HG03521 (cell line): ENCODE data around the gene SLA2.
"Not testable (repeated sequence)": the region's sequence is repeated elsewhere in the genome, so short reads cannot be mapped to it uniquely, and the experiment has no call there.

ENCODE experiments used
- ATAC-seq: cut with Tn5 transposase; IDR thresholded peaks from one replicate; pipeline ENCODE4 v1.9.1; 2021; ENCODE audit warnings: mild to moderate bottlenecking, moderate library complexity; ENCODE audit not compliant: unreplicated experiment

The SLA2 gene

DNA sequence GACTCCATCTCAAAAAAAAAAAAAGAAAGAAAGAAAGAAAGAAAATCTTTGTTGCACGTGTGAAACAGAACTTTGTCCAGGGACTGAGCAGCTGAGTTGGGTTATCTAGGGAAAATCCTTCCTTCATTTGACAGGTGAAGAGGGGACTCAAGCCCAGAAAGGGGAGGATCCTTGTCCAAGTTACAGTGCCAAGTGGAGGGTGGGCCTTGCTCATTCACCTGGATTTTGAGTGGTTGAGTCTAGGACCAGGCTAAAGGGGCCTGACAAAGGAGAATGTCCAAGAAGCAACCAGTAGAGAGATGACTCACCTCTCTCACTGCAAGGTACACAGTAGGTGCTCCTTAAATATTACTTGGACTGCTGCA, 69.9 kb downstream of the SLA2 start:
- no peak for ATAC-seq

DNA sequence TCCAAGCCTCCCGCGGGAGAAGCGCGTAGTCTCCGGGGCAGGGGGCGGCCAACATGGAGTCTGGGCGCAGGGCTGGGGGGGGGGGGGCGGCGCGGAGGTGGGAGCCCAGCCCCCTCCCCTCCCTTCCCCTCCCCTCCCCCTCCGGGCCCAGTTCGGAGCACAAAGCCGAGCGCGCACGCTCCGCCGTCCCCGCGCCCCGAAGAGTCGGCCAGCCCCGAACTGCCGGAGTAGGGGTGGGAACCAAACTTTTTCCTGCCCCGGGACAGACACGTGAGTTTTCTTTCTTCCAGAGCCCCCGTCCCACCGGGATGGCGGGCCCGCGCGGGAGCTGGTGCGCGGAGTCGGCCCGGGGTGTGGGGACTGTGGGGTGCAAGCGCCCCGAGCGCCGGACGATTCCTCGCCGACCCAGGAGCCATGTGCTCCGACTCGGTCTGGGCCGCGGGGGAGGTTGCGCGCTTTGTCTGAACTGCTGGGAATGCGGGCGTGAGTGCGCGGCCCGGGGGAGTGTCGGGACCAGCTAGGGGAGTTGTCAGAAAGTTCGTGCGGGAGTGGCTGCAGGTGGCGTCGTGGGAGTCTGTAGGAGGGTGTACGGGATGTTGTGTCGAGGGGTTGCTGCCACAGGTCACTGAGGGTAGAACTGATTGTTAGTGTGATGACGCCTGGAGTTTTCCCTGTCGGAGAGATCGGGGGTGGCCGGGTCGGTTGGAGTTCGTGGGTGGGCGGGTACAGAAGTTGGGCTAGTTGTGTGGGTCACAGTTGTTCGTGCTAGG, 71.4 kb downstream of the SLA2 start:
- no peak for ATAC-seq

DNA sequence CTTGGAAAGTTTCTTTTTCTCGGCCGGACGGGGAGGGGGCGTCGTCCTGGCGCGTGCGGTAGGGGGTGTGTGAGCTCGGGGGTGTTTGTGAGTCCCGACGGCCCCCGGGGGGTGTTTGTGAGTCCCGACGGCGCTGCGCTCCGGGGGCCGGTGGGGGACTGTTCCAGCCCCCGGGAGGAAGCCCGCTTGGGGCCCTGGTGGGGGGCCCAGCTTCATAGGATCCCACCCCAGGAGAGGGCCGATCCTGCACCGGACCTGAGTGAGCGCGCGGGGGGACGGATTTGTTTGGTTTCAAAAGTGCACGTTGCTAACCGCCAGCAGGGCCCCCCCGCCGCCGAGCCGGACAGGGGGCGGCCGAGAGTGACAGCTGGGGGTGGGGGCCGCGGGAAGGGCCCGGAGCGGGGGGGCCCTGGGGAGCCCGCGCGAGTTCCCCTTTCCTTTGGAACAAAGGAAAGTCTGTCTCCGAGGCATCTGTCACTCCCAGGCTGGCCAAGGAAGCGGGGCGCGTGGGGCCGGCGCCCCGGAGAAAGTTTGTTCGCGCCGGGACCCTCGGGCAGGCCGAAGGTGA, 72.1 kb downstream of the SLA2 start:
- peak; percentile 10 for ATAC-seq

GRCh38 chr20:36573103-36573797, 72.7 kb downstream of the SLA2 start, which contains the start of gene TGIF2:
Gene TGIF2 (plus strand): TSS chr20:36573597. CDS start chr20:36578775, 5,178 bp downstream.
- peak; percentile 78 for ATAC-seq

DNA sequence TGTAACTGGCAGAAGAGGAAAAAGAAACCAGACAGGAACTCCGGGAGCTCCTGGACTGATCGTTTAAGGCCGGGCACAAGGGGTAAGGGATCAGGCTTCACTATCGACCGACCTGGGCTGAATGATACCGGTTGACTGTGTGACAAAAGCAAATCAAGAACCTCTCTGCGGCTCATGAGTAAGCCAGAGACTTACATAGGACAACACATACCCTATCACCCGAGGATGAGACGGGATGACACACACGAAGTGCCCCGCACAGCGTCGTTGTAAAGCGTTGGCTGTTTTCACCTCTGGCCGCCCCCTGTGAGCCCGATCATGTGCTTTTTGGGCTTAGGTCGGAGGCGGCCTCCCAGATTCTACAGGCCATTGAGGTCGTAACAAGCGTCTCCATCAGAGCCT, 73.3 kb downstream of the SLA2 start:
- ATAC-seq = no peak

DNA sequence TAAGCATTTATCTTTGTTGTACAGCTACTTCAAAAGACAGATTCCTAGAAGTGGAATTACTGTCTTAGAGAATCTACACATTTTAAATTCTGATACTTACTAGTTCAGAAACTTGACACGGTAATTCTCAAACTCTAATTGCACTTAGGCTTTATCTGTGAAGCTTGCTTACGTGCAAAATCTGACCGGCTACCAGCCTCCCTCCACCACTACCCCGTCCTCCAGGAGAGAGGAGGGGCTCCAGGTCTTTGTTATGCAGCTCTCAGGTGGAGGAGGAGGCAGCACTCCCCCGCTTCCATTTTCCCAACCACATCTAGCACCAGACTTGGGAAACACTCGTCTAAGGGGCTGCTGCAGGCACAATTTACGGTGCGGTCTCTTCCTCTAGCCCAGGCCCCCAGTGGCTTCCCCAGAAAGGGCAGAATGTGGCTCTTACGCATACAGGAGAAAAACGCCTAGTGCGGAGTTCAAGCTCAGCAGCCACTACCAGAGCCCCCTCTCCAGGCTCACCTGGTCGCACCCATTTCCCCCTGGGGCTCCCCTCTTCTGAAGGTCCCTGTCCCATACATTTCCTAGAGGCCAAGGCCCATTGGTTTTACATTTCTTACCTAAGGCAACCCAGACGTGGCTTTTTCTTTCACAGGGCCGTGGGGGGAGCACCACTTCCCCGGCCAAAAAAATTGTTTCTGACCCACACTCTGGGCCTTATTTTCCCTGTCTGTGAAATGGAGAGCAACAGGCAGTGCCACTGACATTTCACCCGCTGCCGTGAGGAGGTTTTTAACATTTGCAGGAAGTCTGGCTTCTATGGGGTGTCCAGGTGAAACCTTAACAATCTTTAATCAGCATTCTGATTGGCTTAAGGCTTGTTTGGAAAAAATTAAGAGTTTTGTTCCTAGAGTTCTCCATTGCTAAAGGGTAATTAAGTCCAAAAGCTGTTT, 74.2 kb downstream of the SLA2 start:
- no peak for ATAC-seq

DNA sequence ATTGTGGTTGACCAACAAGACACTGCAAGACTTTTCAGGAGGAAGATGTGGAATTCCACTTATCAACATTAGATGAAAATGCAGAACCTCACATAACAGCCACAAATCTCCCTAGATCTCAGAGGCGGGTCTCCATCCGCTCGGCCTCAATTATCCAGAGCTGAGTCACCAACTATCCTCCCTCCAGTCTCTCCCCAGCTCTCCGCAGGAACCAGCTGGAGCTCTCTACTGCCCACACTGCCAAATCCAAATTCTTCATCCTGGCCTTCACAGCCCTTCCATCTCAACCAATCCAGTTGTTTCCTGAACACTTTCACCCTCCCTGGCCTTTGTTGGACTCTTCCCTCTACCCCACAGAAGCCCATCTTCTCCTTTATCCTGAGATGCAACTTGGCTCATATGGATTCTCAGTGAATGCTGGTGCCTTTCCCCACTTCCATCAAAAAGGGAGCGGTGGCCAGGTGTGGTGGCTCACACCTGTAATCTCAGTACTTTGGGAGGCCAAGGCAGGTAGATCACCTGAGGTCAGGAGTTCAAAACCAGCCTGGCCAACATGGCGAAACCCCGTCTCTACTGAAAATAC, 76.1 kb downstream of the SLA2 start:
- no peak for ATAC-seq

- ATAC-seq = no peak
These were observed 80.5 kb downstream of the SLA2 start for GRCh38 chr20:36565520-36565919.

DNA sequence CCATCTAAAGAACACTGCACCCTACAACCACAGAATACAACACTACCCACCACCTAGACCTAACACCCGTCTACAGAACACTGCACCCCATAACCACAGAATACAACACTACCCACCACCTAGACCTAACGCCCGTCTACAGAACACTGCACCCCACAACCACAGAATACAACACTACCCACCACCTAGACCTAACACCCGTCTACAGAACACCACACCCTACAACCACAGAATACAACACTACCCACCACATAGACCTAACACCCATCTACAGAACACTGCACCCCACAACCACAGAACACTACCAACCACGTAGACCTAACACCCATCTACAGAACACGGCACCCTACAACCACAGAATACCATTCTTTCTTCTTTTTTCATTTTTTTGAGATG, 81.3 kb downstream of the SLA2 start:
- ATAC-seq = not testable (repeated sequence)

GRCh38 chr20:36564078-36564725, 81.8 kb downstream of the SLA2 start:
- not testable (repeated sequence) for ATAC-seq

- ATAC-seq = no peak
These were observed 82.6 kb downstream of the SLA2 start for GRCh38 chr20:36563374-36563773.

DNA sequence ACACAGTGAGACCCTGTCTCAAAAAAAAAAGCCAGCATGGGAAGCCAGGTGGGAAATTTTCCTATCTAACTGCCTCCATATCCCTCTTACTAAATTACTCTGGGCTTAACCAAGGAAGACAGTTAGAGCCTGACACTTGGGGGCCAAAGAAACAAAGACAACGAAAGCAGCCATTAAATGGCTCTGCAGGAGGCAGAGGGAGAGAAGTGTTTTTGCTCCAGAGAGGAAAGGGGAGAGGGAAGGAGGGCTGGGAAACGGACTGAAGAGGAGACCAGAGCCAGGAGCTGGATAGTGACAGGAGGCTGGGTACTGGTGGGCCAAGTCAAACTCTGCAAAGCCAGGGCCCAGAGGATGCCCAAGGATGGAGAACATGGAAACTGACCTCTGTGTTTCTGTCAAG, 83.3 kb downstream of the SLA2 start:
- ATAC-seq = no peak
